Stimulated activated CD4-positive, alpha-beta T cell treated with anti-CD3 and anti-CD28 coated beads, Interleukin-12 subunit alpha, Interleukin-12 subunit beta, amount 100 ng/mL, for 24 hours (primary cell): ENCODE data around the gene CELA2A.
"Not testable (repeated sequence)": the region's sequence is repeated elsewhere in the genome, so short reads cannot be mapped to it uniquely, and the experiment has no call there.

Source experiments
- DNase-seq, 2 experiments: peaks; one replicate each; pipeline ENCODE4 v3.0.0-alpha.2; 2020; ENCODE audit warnings: low read depth in 2 of 2

Gene CELA2A

GRCh38 chr1:15424981-15425380 is 31.6 kb upstream of the CELA2A start:
- DNase-seq, result no peak

GRCh38 chr1:15425521-15425920 is 31.0 kb upstream of the CELA2A start:
- DNase-seq, result no peak

GRCh38 chr1:15425958-15426357 is 30.6 kb upstream of the CELA2A start:
- DNase-seq, result no peak

GRCh38 chr1:15426492-15427279 is 29.8 kb upstream of the CELA2A start:
- no peak for DNase-seq

- DNase-seq, result no peak
Observed at GRCh38 chr1:15427280-15427666, 29.3 kb upstream of the CELA2A start.

- DNase-seq, result not testable (repeated sequence)
Observed at GRCh38 chr1:15428252-15428651, 28.3 kb upstream of the CELA2A start.

- DNase-seq, result no peak
Observed at GRCh38 chr1:15428815-15429435, 27.6 kb upstream of the CELA2A start.

- DNase-seq, result no peak
Observed at GRCh38 chr1:15429701-15430149, 26.8 kb upstream of the CELA2A start.

GRCh38 chr1:15430787-15431570 is 25.6 kb upstream of the CELA2A start:
- peak; percentile 41 to 73 for DNase-seq

GRCh38 chr1:15431571-15431948 is 25.0 kb upstream of the CELA2A start:
- DNase-seq, result no peak

GRCh38 chr1:15432324-15432723 is 24.2 kb upstream of the CELA2A start:
- DNase-seq, result no peak

GRCh38 chr1:15433471-15433870 is 23.1 kb upstream of the CELA2A start:
- no peak for DNase-seq

GRCh38 chr1:15434739-15435138 is 21.8 kb upstream of the CELA2A start:
- not testable (repeated sequence) for DNase-seq

- DNase-seq, result no peak
Observed at GRCh38 chr1:15435239-15436077, 21.1 kb upstream of the CELA2A start.

- no peak for DNase-seq
Observed at GRCh38 chr1:15436881-15437442, 19.6 kb upstream of the CELA2A start.

- DNase-seq, result no peak
Observed at GRCh38 chr1:15439325-15439724, 17.2 kb upstream of the CELA2A start.

GRCh38 chr1:15440357-15440756 is 16.2 kb upstream of the CELA2A start:
- DNase-seq, result no peak

- DNase-seq, result no peak
Observed at GRCh38 chr1:15441247-15441646, 15.3 kb upstream of the CELA2A start.

GRCh38 chr1:15442119-15442518 is 14.4 kb upstream of the CELA2A start:
- DNase-seq, result no peak

- no peak for DNase-seq
Observed at GRCh38 chr1:15442759-15443158, 13.8 kb upstream of the CELA2A start.

GRCh38 chr1:15443281-15443680 is 13.3 kb upstream of the CELA2A start:
- no peak for DNase-seq
